ENCODE measurements around the gene CKB.

- TF ChIP-seq EP300 (IDR thresholded peaks at IDR 0.05) = no peak
- no peak for TF ChIP-seq CTCF (IDR thresholded peaks at IDR 0.05)
- TF ChIP-seq POLR2A (IDR thresholded peaks at IDR 0.05) = no peak
Observed at GRCh38 chr14:103474893-103475292, 47.7 kb downstream of the CKB start.
